Neutrophil (primary cell): ENCODE measurements around the gene LSM12.
A peak's percentile ranks its signal among the peaks of the same experiment; 100 is the strongest.

Experiments used
- H3K27ac ChIP-seq: fragments of 200-600 bp; sonication (generic); 2 replicates; pipeline ENCODE4 v1.5.1; 2016; ENCODE audit warnings: mild to moderate bottlenecking, moderate library complexity
- H3K27me3 ChIP-seq: fragments of 200-600 bp; sonication (generic); 2 replicates; pipeline ENCODE4 v1.6.0; 2016; ENCODE audit warnings: mild to moderate bottlenecking
- H3K36me3 ChIP-seq: fragments of 200-600 bp; sonication (generic); 2 replicates; pipeline ENCODE4 v1.5.1; 2017
- H3K4me1 ChIP-seq, 2 experiments: fragments of 200-600 bp in 1 of 2; sonication (generic) in 1 of 2; 1 replicate in 1 of 2; 2 replicates in 1 of 2; pipeline versions ENCODE4 v1.5.1 to v1.6.1; 2013 to 2016; ENCODE audit warnings: low read depth in 1 of 2, low read length in 1 of 2, mild to moderate bottlenecking in 1 of 2, moderate library complexity in 1 of 2; ENCODE audit not compliant: control insufficient read depth in 1 of 2, insufficient read depth in 1 of 2
- H3K4me3 ChIP-seq, 2 experiments: fragments of 200-600 bp in 1 of 2; sonication (generic) in 1 of 2; 1 replicate in 1 of 2; 2 replicates in 1 of 2; pipeline ENCODE4 v1.5.1; 2013 to 2016; ENCODE audit warnings: low read depth in 1 of 2, low read length in 1 of 2, mild to moderate bottlenecking in 1 of 2, moderate library complexity in 1 of 2
- H3K9me3 ChIP-seq: fragments of 200-600 bp; sonication (generic); 2 replicates; pipeline ENCODE4 v1.5.1; 2016
- TF ChIP-seq, protein P1 (sequence below): fragments of 200-600 bp; sonication (generic); IDR thresholded peaks from 2 replicates; pipeline ENCODE4 v1.5.1; 2016; ENCODE audit warnings: antibody characterized with exemption

LSM12 gene

DNA sequence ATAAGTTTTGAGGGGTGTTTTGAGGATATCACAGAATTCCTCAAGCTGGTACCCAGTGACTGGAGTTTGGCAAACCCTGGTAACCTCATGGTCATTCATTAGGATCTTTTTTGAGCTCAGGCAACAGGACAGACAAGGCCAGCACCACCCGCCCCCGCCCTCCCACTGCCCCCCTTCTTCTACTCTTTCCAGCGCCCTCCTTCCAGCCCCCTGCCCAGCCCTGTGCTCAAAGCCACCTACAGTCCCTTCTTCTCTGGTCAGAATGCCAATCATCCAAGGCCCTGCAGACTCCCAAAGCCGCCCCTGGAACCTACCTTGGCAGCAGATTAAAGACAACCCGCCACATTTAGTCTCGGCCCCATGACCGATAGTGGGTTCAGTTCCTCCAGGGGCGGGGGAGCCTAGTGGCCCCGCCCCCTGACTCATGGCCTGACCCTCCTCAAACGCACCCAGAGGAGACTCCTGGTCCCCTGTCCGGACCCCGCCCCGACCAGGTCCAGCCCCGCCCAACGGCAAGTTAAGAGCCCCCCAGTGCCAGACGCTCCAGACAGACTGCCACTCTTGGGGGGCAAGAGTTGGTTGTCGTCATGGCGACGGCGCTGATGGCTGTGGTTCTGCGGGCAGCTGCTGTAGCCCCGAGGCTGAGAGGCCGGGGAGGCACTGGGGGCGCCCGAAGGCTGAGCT is 62.3 kb downstream of the LSM12 start, which contains the start of gene NAGS:
Gene NAGS, plus strand, starts transcription at position 546 of the 684 bp plus-strand sequence. Its CDS starts 42 bp downstream, at position 588.
- Histone ChIP-seq H3K27ac (no peak within 1 kb of the TSS), H3K4me1 (peaks cover 31 to 32% of the 10 kb centered on the region in 2 experiments), H3K4me3 (peak within 1 kb of the TSS; percentile 90 to 94), H3K9me3 (no peaks in the 10 kb centered on the region), H3K27me3 (no peaks in the 10 kb centered on the region), H3K36me3 (no peaks in the 10 kb centered on the region)
- TF ChIP-seq, protein P1, sequence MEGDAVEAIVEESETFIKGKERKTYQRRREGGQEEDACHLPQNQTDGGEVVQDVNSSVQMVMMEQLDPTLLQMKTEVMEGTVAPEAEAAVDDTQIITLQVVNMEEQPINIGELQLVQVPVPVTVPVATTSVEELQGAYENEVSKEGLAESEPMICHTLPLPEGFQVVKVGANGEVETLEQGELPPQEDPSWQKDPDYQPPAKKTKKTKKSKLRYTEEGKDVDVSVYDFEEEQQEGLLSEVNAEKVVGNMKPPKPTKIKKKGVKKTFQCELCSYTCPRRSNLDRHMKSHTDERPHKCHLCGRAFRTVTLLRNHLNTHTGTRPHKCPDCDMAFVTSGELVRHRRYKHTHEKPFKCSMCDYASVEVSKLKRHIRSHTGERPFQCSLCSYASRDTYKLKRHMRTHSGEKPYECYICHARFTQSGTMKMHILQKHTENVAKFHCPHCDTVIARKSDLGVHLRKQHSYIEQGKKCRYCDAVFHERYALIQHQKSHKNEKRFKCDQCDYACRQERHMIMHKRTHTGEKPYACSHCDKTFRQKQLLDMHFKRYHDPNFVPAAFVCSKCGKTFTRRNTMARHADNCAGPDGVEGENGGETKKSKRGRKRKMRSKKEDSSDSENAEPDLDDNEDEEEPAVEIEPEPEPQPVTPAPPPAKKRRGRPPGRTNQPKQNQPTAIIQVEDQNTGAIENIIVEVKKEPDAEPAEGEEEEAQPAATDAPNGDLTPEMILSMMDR: no peak

DNA sequence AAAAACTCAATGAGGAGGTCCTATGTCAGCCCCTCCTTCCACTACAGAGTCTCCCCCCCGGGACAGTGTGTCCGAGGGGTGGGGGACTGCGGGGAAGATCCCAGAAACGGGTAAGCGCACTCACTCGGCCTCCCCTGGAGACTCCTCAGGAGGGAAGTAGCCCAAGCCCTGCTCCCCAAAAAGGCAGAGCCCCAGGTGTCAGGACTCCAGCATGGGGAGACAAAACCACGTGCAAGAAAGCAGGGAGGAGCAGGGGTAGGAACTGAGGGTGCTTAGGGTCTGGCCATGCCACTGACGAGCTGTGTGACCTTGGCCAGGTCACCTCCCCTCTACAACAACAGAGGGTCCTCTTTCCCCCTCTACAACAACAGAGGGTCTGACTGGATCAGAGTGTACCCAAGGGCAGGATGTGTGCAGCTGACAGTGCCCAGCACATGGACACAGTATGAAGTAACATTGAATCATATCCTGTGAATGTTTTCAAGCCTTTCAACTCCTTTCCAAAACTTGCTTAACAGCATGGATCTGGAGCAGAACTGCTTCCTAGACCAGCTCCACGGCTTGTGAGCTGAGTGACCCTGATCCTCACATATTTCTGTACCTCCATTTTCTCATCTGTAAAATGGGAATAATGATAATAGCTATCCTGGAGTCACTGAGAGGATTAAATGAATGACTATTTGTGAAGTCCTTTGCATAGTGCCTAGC is 64.2 kb downstream of the LSM12 start:
- no peaks in the 10 kb centered on the region for H3K36me3 ChIP-seq
- H3K4me3 ChIP-seq: no peak overlapping the region
- no peaks in the 10 kb centered on the region for H3K27me3 ChIP-seq
- no peaks in the 10 kb centered on the region for H3K9me3 ChIP-seq
- TF ChIP-seq, protein P1: no peak
- H3K27ac ChIP-seq: no peak overlapping the region
- H3K4me1 ChIP-seq: peaks cover 22 to 24% of the 10 kb centered on the region in 2 experiments

DNA sequence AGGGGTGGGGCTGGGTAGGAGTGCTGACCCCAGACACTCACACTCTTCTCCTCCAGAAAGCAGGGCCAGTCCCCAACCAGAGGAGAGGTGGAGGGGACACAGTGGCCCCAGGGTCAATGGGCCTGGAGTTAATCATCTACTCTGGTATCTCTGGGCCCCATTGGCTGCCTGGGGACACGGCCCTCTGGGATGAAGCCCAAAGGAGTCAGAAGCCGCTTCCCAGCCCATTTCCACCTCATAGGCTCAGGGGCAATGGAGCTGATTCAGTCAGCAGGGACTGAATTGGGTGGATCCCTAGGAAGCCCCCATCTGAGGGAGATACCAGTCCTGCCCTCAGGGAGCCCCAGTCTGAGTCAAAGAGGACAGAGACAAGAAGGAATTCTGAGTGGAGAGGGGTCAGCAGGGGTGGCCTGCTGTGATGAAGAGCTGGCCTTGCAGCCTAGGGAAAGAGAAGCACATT is 65.0 kb downstream of the LSM12 start:
- H3K4me3 ChIP-seq: no peak overlapping the region
- no peaks in the 10 kb centered on the region for H3K9me3 ChIP-seq
- H3K27me3 ChIP-seq: no peaks in the 10 kb centered on the region
- TF ChIP-seq, protein P1: no peak
- peaks cover 18 to 19% of the 10 kb centered on the region in 2 experiments for H3K4me1 ChIP-seq
- no peaks in the 10 kb centered on the region for H3K36me3 ChIP-seq
- H3K27ac ChIP-seq: no peak overlapping the region

DNA sequence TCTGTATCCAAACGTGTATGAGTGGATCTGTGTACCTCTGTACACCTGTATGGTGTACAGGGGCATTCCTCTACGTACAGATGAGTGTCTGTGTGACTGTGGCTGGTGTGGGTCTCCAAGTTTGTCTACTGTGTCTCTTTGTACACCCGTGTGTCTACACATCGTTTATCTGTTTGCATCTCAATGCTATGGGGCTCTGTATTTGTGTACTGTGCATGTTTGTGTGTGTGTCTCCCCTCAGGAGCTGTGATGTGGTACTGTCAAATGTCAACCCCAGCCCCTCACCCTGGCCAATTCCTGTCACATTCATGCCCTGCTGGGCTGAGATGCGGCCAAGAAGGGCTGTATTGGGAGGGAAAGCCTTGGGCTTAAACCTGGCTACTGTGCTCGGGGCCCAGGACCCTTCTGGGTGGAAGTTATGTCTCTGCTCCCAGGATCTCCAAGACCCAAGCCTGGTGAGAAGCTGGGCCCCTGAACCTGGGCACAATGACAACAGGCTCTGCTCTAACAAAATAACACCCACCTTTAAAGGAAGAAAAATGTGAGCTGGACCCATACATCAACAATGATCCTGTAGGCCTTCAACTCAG is 65.5 kb downstream of the LSM12 start:
- no peak overlapping the region for H3K4me3 ChIP-seq
- peaks cover 12 to 13% of the 10 kb centered on the region in 2 experiments for H3K4me1 ChIP-seq
- no peaks in the 10 kb centered on the region for H3K36me3 ChIP-seq
- H3K27me3 ChIP-seq: no peaks in the 10 kb centered on the region
- no peak overlapping the region for H3K27ac ChIP-seq
- H3K9me3 ChIP-seq: no peaks in the 10 kb centered on the region
- TF ChIP-seq, protein P1: no peak

DNA sequence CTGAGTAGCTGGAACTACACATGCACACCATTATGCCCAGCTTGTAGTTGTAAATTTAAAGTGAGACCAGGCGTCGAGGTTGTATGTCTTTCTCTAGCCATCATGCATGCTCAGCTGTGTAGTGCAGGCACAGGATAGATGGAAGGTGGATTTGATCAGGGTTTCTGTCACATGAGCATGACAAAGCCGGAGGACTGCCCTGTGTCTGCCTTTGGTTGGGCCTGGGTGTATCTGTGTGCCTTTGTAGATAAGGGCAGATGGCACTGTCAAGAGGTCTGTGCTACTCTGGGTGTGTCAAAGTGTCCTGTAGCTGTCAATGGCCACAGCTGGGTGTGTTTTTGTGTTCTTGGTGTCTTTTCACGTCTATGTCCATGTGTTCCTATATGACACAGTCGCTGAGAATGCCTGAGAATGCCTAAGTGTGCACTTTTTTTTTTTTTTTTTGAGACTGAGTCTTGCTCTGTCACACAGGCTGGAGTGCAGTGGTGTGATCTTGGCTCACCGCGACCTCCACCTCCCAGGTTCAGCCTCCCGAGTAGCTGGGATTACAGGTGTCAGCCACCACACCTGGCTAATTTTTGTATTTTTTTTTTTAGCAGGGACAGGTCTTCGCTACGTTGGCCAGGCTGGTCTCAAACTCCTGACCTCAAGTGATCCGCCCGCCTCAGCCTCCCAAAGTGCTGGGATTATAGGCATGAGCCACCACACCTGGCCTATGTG is 66.2 kb downstream of the LSM12 start:
- no peaks in the 10 kb centered on the region for H3K9me3 ChIP-seq
- no peaks in the 10 kb centered on the region for H3K27me3 ChIP-seq
- no peak overlapping the region for H3K27ac ChIP-seq
- no peaks in the 10 kb centered on the region for H3K36me3 ChIP-seq
- no peak overlapping the region for H3K4me3 ChIP-seq
- TF ChIP-seq, protein P1: no peak
- H3K4me1 ChIP-seq: peaks cover 6 to 7% of the 10 kb centered on the region in 2 experiments
